Measurements from ENCODE around the gene F8A1. TPM values are rescaled to one million over a fixed set of nuclear protein-coding genes. Genes with fewer than 3 reads are reported as not detected.
"Not testable (repeated sequence)": the region's sequence is repeated elsewhere in the genome, so short reads cannot be mapped to it uniquely, and the experiment has no call there.

F8A1 gene

GRCh38 chrX:154910528-154910927, 24.4 kb downstream of the F8A1 start:
- TF ChIP-seq SPI1 (IDR thresholded peaks at IDR 0.05; ENCODE audit: borderline replicate concordance, low read depth) = peak; percentile 38; the same call in 1 of the 2 replicates
- H3K27ac ChIP-seq (replicated peaks); H3K4me3 ChIP-seq (replicated peaks; ENCODE audit: insufficient read depth, low read length); H3K27me3 ChIP-seq (ENCODE audit: insufficient read depth, poor library complexity, severe bottlenecking): not testable (repeated sequence)
- peak in 1 of 2 experiments; percentile 3 for DNase-seq (ENCODE audit: low read depth in 1 of 2, low spot score in 1 of 2)

GRCh38 chrX:154914052-154914451, 27.9 kb downstream of the F8A1 start:
- no peak overlapping the region for H3K4me3 ChIP-seq (replicated peaks; ENCODE audit: insufficient read depth, low read length)
- H3K27me3 ChIP-seq (ENCODE audit: insufficient read depth, poor library complexity, severe bottlenecking) = no peaks in the 10 kb centered on the region
- DNase-seq (ENCODE audit: low read depth in 1 of 2, low spot score in 1 of 2) = no peak
- TF ChIP-seq CTCF (IDR thresholded peaks at IDR 0.05; ENCODE audit: insufficient read depth, low read length) (no peak), SPI1 (IDR thresholded peaks at IDR 0.05; ENCODE audit: borderline replicate concordance, low read depth) (no peak), POLR2AphosphoS5 (IDR thresholded peaks at IDR 0.05; ENCODE audit: low read depth) (no peak), REST (IDR thresholded peaks at IDR 0.05; ENCODE audit: insufficient replicate concordance, low read depth) (no peak), GABPA (IDR thresholded peaks at IDR 0.05; ENCODE audit: low read depth) (no peak)
- H3K27ac ChIP-seq (replicated peaks) = no peak overlapping the region

- Histone ChIP-seq H3K27ac (replicated peaks) (no peak overlapping the region), H3K27me3 (ENCODE audit: insufficient read depth, poor library complexity, severe bottlenecking) (no peaks in the 10 kb centered on the region), H3K4me3 (replicated peaks; ENCODE audit: insufficient read depth, low read length) (no peak overlapping the region; the same call in 1 of the 2 replicates)
- TF ChIP-seq POLR2AphosphoS5 (IDR thresholded peaks at IDR 0.05; ENCODE audit: low read depth) (no peak), CTCF (IDR thresholded peaks at IDR 0.05; ENCODE audit: insufficient read depth, low read length) (peak; percentile 33), REST (IDR thresholded peaks at IDR 0.05; ENCODE audit: insufficient replicate concordance, low read depth) (no peak), GABPA (IDR thresholded peaks at IDR 0.05; ENCODE audit: low read depth) (no peak)
- peak in 1 of 2 experiments; percentile 38 for DNase-seq (ENCODE audit: low read depth in 1 of 2, low spot score in 1 of 2)
Measured at GRCh38 chrX:154918060-154918483, 31.9 kb downstream of the F8A1 start.

- not testable (repeated sequence) for H3K4me3 ChIP-seq (replicated peaks; ENCODE audit: insufficient read depth, low read length); H3K27ac ChIP-seq (replicated peaks); DNase-seq (ENCODE audit: low read depth in 1 of 2, low spot score in 1 of 2); H3K27me3 ChIP-seq (ENCODE audit: insufficient read depth, poor library complexity, severe bottlenecking)
Measured at GRCh38 chrX:154924771-154925170, 38.6 kb downstream of the F8A1 start.

Small RNAs within 50 kb of the gene (microRNA-seq; reads per million reads assigned to microRNA genes)
- not detected for gene MIR1184-1

Measured in HL-60 (cell line).